Measurements from ENCODE around the gene UGP2. TPM values are rescaled to one million over a fixed set of nuclear protein-coding genes. Genes with fewer than 3 reads are reported as not detected.

The UGP2 gene
- total RNA-seq, result 69.7 and 77.3 TPM in 2 replicates

DNA sequence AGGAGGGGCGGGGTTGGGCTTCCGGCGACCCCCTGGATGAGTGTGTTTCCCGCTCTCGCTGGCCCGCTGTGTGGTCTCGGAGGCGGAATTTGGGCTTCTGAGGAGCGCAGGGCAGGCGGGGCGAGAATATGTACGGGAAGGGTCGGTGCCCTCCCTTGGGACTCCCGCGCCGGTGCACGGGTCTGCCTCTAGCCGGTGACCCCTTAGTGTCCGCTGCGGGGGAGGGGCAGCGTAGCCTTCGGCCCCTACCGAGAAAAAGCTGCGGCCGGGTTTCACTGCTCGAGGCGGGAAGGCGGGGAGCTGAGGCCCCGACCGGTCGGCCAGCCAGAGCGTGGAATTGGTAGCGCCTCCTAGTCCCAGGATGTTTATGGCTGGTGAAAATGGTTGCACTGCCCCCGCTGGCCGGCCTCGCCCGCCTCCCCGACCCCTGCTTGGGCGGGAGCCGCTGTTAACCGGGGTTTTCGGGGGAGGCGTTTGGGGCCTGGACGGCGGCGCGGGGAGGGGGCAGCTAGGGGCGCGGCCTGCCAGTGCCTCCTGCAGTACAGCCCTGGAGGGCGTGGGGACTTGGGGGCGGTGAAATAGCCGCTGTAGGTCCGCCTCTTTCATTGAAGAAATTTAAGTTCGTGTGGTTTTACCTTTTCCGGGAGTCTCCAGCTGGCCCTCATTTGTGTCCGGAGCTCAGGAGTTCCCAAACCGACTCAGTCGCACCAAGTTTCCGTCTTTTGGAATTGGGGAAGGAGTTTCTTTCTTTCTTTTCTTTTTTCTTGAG is at the start of gene UGP2:
Gene UGP2 (plus strand): TSS at position 643 of the 769 bp plus-strand sequence. CDS start 290 bp downstream, outside the sequence.

Other genes with a start within 250 kb of the UGP2 start
- 11.0 and 14.3 TPM in 2 replicates for gene VPS54, start 177.5 kb downstream of the UGP2 start, total RNA-seq